NCI-H524 treated with DMSO at 0.1 percent for 48 hours (cell line): ENCODE results near the gene OSR1.

Experiments used
- DNase-seq: peaks from one replicate; lab custom pipeline; 2025; lab: John Stamatoyannopoulos, UW

Gene OSR1

GRCh38 chr2:19359021-19359357 lies 566 bp upstream of the OSR1 start:
- no peak for DNase-seq

- no peak for DNase-seq
These were observed 801 bp downstream of the OSR1 start for GRCh38 chr2:19357402-19358241.

GRCh38 chr2:19356545-19357401 lies 1.6 kb downstream of the OSR1 start:
- DNase-seq, result no peak

GRCh38 chr2:19355931-19356544 lies 2.4 kb downstream of the OSR1 start:
- no peak for DNase-seq

DNA sequence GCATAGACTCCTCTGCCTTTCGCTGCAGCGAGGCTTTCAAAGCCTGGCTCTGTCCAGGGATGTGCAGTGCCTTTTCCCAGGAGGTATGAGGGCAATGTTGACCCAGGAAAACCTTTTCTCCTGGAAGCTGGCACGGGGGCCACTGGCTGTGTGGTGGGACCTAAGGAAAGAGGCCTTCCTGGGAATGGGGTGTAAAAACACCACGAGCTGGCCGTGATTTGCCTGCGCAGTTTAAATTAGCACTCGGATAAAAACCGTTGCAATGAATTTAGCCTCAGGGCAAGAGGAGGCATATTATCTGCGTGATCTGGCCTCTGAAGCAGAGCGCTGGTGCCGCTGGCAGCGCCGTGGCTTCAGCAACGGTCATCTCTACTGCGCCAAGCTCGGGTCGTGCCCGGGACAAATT lies 3.0 kb downstream of the OSR1 start:
- no peak for DNase-seq

GRCh38 chr2:19355014-19355405 lies 3.4 kb downstream of the OSR1 start:
- DNase-seq, result no peak

DNA sequence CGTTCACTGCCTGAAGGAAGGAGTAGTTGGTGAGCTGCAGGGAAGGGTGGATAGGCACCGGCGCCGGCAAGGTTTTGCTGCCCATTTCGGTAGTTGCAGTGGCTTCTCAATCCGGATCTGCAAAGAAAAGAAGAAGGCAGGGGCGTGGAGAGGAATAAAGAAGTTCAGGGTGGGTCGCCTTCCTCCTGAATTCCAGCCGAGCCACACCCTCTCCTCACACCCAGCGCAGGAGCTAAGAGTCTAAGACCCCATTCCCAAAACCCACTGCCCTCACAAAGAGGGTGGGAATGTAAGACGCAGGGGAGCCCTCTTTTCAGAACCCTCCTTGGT lies 4.7 kb downstream of the OSR1 start:
- no peak for DNase-seq

DNA sequence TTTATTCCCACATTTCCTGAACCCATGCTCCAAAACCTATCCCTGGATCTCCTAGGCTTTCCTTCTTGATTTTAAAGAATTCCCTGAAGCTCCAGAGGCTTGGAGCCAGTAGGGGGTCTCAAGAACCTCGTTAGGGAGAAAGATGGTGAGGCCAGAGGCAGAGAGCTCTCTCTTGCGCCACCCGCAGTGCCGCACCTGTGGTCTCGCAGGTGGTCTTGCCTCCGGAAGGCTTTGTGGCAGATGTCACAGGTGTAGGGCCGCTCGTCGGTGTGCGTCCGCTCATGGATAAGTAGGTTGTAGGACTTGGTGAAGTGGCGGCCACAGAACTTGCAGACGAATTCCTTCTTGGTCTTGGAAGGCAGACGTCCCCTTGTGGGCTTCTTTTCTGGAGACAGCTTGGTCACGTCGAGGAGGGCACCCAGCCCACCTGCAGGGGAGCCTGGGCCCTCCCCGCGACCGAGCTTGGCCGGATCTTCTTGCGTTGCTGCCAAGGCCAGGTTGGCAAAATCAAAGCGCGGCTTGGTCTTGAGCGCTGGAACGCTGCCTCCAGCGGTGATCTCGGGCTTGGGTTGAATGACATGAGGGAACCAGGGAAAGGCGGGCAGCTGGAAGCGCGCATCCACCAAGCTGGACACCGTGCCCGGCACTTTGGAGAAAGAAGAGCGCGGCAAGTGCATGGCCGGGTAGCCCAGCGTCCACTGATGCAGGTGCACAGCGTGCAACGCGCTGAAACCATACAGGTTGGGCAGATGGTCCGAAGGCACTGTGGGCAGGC lies 5.3 kb downstream of the OSR1 start:
- no peak for DNase-seq

DNA sequence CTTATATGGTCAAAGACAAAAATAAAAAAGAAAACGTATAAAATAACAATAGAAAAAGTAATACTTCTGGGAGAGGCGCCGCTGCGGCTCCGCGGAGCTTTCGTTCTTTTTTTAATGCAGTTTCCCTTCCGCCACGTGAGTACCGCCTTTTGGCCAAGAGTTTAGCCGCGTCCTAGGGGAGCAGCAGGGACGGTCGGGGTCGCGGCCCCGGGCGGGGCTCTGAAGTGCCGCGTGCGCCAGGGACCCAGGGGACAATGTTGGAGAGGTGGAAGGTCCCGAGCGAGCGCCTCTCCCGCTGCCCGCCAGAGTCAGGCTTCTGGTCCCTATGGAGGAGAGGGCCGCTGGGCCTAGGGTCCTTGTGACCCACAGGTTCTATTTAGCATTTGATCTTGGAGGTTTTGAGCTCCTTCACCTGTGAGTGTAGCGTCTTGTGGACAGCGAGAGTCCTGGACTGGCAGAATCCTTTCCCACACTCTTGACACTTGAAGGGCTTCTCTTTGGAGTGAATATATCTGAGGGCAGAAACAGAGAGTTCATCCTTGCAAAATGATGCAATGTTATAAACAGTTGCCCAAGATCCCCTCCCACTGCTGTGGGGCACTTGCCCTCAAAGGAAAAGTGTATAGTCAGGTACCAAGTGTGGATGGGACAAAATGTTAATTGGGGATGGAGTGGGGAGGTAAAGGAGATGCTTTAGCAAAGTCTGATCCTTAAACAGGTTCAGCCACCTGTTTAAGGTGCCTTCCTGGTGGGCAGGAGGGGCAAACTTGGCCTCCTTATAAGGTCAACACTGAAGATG lies 6.3 kb downstream of the OSR1 start:
- DNase-seq, result no peak

- no peak for DNase-seq
These were observed 6.9 kb downstream of the OSR1 start for GRCh38 chr2:19351499-19351898.

DNA sequence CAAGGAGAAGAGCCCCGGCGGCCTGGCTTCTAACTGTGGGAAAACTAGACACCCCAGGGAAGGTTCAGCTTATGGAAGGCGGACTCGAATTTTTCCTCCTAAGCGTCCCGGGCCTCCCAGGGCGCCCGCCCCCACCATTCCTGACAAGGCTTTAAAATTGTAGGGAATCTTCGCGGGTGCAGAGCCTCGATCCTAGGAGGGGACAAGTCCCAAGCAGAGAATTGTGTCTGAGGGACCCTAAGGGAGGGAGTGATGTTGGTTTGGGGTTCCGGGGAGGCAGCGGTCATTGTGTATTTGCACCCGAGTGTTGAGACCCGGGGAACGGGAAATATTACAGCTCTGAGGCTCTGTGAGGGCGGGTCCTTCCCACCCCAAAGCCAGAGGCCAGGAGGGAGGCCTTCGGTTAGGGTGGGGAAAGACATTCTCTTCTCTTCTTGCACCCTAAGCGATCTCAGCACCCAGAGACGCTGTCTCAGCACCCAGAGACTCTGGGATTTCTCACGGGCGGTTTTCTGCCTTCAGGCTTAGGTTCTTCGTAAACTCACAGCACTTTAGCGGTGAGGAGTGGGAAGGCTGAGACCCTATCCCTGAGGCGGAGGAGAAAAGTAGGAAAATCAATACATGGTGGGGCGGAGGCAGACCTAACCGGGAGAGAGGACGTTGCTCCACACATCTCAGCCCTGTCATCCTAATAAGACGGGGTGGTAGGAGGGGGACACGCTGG lies 7.6 kb downstream of the OSR1 start:
- no peak for DNase-seq

- no peak for DNase-seq
These were observed 8.3 kb downstream of the OSR1 start for GRCh38 chr2:19349911-19350677.

- DNase-seq, result no peak
These were observed 9.7 kb downstream of the OSR1 start for GRCh38 chr2:19348692-19349091.

DNA sequence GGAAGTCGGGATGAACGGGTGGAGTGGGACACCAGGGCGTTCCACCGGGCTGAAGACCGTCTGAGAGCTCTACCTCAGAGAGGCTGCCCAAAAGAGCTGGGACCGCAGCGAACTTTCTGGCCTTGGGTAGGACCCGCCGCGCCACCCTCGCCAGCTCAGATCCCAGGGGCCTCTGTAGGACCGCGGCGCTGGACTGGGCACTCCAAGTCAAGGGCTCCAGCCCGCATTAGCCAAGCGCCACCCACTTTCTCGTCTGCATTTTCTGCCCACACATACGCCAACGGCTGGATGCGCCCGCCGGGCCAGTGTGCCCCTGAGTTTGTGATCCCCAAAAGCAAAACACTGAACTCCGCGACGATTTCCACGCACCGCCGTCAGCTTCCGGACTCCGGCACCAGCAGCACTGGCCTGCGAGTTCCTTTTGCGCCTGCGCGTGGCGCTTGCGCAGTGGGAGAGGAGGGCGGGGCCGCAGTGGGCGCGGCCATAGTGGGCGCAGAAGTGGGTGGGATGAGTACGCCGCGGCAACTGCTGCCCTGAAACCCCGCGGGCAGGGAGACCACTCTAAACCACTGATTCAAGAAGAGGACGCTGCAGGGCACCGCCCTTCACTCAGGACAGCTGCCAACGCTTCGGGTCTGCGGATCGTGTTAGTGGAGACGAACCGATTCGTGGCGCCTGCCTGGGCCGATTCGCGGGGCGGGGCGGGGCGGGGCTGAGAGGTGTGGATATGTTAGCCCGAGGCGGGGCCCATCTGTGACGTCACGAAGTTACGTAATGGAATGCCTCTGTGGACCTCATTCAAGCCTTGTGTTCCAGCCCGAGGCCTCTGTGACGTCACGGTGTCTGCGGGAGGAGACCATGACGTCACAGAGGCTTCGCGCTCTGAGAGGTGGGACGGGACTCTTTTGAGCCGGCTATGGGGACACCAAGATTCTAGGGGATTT lies 10.5 kb downstream of the OSR1 start:
- DNase-seq, result peak; percentile 52

GRCh38 chr2:19346983-19347618 lies 11.3 kb downstream of the OSR1 start:
- no peak for DNase-seq

DNA sequence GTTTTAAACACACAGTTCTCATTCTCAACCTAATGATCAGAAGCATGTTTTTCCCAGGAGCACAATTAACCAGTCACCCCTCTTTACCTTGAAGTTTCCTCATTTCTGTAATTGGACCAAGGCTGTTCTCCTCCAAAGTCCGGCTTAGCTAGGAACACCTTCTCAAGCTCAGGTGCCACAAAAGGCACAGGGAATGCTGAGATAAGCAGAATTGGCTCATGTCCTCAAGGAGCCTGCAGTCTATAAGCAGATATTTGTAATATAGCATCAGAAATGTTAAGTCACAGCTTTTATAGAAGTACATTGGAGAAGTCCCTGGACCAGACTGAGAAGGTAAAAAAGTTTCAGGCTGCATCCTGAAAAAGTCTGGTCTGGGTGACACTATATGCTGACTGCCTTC lies 20.7 kb downstream of the OSR1 start:
- no peak for DNase-seq

GRCh38 chr2:19337202-19337601 lies 21.2 kb downstream of the OSR1 start:
- DNase-seq, result no peak

DNA sequence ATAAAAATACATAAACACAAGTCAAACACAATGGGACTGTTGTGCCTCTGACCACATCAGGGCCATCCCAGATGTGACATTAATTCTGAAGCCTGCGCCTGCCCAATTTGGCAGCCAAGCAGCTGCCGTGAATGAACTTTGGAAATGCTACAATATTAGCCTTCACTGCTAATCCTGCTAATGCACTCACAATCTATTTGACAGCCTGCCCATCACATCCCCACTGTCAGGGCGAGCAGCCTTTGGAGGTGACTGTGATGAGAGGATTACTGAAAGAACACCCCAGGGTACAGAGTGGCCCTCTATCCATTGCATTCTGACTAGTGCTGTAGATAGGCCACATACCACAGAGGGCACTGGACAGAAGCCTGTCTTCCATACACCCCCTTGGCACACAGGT lies 21.6 kb downstream of the OSR1 start:
- no peak for DNase-seq
